ENCODE measurements around the gene ITPR1.

- TF ChIP-seq CTCF (IDR thresholded peaks at IDR 0.05; ENCODE audit: low read length) (no peak), EZH2 (IDR thresholded peaks at IDR 0.05; ENCODE audit: borderline replicate concordance, low read length) (no peak)
Observed at GRCh38 chr3:4802903-4803302, 309.8 kb downstream of the ITPR1 start.
